Effector memory CD4-positive, alpha-beta T cell (primary cell): ENCODE results near the gene HGFAC.

Experiments
- DNase-seq, 3 donors: peaks; one replicate each; pipeline ENCODE4 v3.0.0-alpha.2; 2020
- H3K27ac ChIP-seq: 2 replicates; pipeline ENCODE4 v1.7.0; 2013; ENCODE audit warnings: mild to moderate bottlenecking, low read length, moderate library complexity; ENCODE audit not compliant: insufficient read depth, poor library complexity, severe bottlenecking
- H3K27me3 ChIP-seq: replicated peaks from 2 replicates; pipeline ENCODE4 v1.7.0; 2013; ENCODE audit warnings: mild to moderate bottlenecking, low read length; ENCODE audit not compliant: insufficient read depth, control insufficient read depth, poor library complexity, severe bottlenecking
- H3K36me3 ChIP-seq: 2 replicates; pipeline ENCODE4 v1.7.0; 2013; ENCODE audit warnings: mild to moderate bottlenecking, low read length, moderate library complexity; ENCODE audit not compliant: control insufficient read depth, insufficient read depth
- H3K4me1 ChIP-seq: 2 replicates; pipeline ENCODE4 v1.7.0; 2013; ENCODE audit warnings: low read length, mild to moderate bottlenecking; ENCODE audit not compliant: control insufficient read depth, insufficient read depth, poor library complexity, severe bottlenecking
- H3K4me3 ChIP-seq: 2 replicates; pipeline ENCODE4 v1.7.0; 2013; ENCODE audit warnings: low read length, low read depth, mild to moderate bottlenecking; ENCODE audit not compliant: insufficient read depth, poor library complexity, severe bottlenecking
- H3K9me3 ChIP-seq: 2 replicates; pipeline ENCODE4 v1.7.0; 2013; ENCODE audit warnings: mild to moderate bottlenecking, low read length, moderate library complexity; ENCODE audit not compliant: control insufficient read depth

The HGFAC gene

DNA sequence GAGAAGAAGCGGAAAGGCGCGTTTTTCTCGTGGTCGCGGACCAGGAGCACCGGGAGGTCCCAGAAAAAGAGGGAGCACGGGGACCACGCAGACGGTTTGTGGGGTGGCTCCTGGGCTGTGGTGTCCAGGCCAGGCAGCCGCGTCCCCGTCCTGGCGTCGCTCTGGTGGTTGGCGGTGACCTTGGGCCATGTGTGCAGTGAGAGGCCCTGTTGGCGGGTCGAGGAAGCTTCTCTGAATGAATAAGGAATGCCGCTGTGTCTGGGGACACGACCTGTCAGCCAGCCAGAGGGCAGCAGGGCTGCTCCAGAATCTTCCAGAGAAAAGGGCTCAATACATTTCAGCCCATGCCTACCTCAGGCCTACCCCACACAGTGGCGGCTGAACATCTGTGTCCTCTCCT, 24.3 kb upstream of the HGFAC start:
- Histone ChIP-seq H3K27ac (no peak overlapping the region), H3K9me3 (no peaks in the 10 kb centered on the region), H3K27me3 (no peaks in the 10 kb centered on the region), H3K4me3 (no peak overlapping the region), H3K36me3 (no peaks in the 10 kb centered on the region), H3K4me1 (no peaks in the 10 kb centered on the region)
- DNase-seq: no peak

DNA sequence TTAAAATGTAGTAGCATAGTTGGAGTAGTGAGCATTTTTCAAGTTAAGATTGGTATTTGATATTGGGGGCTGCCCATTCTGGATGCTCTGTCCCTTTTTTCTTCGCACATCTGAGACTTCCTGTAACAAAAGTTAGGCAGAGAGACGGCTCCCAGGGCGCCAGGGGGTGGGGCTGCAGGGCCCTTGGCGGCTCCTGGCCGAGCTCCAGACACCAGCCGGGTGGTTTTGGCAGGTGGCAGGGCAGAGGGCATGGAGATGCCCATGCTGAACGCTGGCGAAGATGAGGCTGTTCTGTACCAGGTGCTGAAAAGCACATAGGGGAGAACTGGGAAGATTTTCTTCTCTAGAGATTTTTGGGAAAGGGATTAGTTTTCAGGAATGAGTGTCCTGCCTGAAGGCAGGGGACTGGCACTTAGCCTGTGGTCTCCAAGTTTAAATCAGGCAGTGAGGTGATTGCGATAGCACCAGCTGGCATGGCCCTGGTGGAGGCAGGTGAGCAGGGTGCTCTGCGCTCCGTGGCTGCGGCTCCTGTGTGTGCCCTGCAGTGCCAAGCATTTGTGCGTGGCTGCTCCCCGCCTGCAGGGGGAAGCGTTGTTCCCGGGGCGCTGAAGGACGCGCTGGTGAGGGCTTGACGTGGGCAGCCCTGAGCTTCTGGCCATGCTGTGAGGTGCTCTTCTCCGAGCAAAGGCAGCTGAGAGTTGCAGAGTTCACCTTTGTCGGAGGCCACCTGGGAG, 23.6 kb upstream of the HGFAC start:
- no peak overlapping the region for H3K4me3 ChIP-seq
- H3K36me3 ChIP-seq: no peaks in the 10 kb centered on the region
- no peak for DNase-seq
- no peak overlapping the region for H3K27ac ChIP-seq
- no peaks in the 10 kb centered on the region for H3K4me1 ChIP-seq
- no peaks in the 10 kb centered on the region for H3K27me3 ChIP-seq
- H3K9me3 ChIP-seq: no peaks in the 10 kb centered on the region

DNA sequence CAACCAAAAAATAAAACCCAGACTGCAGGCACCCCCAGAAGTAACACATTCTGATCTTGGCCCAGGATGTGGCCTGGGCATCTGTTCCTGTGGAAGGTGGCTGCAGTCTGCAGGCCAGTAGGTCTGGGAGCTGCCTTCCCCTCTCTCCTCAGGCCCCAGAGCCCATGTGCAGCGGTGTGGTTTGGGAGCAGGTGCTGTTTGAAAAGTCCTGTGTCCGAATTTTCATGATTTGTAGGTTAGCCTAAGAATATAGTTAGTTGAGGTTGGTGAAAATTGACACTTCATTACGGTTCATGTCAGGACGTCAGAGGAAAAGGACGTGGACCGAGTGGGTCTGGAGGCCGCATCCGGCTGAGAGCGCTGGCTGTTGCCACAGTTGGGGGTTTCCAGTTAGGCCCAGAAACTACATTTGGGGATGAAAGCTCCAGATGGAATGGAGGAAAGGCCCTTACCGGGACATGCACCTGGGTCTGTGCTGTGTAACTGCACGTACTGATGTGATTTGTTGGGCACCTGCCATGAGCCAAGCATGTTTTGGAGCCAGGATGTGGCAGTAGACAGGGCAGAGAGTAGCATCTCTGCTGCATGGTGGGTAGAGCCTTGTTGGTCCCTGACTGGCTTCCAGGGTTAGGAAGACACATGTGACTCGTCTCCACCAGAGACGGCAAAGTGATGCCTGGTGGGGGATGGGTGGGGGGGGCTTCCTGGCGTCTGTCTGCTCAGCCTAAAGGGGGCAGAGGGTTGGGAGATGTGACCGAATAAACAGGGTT, 21.7 kb upstream of the HGFAC start:
- no peaks in the 10 kb centered on the region for H3K27me3 ChIP-seq
- H3K27ac ChIP-seq: no peak overlapping the region
- DNase-seq: no peak
- H3K9me3 ChIP-seq: no peaks in the 10 kb centered on the region
- no peaks in the 10 kb centered on the region for H3K4me1 ChIP-seq
- no peaks in the 10 kb centered on the region for H3K36me3 ChIP-seq
- no peak overlapping the region for H3K4me3 ChIP-seq

DNA sequence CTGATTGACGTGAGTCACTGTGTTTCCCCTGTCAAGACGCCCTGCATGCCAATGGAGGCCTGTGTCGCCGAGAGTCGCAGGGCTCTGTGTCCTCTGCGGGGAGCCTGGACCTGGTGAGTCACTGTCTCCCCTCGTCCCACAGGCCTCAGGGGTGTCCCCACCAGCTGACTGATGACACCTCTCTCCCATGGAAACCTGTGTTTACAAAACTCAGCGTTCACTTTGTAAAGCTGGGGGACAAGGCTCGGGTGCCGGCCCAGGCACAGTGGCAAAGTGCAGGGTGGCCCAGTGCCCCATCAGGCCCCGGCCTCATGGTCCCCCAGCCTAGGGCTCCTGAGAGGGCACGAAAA, 21.2 kb upstream of the HGFAC start:
- no peak overlapping the region for H3K4me3 ChIP-seq
- DNase-seq: no peak
- no peaks in the 10 kb centered on the region for H3K9me3 ChIP-seq
- no peaks in the 10 kb centered on the region for H3K27me3 ChIP-seq
- H3K4me1 ChIP-seq: no peaks in the 10 kb centered on the region
- no peak overlapping the region for H3K27ac ChIP-seq
- H3K36me3 ChIP-seq: no peaks in the 10 kb centered on the region

DNA sequence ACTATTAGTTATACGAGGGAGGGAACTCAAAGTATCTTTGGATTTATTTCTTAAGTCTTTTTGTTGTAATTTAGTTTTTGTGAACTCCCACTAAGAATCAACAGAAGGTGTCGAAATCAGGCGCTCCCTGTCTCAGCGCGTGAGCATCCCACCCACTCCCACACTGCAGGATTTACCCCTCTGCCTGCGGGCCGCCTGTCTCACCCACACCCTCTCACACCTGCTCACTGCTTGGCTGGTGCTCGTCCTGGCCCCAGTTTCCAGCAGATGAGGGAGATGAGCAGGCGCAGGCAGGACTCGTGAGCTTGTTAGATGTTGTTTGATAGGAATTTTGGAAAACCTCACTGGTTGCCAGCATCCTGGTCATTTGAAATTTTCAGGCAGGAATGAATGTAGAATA, 20.8 kb upstream of the HGFAC start:
- Histone ChIP-seq H3K9me3 (no peaks in the 10 kb centered on the region), H3K27ac (no peak overlapping the region), H3K27me3 (no peaks in the 10 kb centered on the region), H3K4me3 (no peak overlapping the region), H3K4me1 (no peaks in the 10 kb centered on the region), H3K36me3 (no peaks in the 10 kb centered on the region)
- no peak for DNase-seq

DNA sequence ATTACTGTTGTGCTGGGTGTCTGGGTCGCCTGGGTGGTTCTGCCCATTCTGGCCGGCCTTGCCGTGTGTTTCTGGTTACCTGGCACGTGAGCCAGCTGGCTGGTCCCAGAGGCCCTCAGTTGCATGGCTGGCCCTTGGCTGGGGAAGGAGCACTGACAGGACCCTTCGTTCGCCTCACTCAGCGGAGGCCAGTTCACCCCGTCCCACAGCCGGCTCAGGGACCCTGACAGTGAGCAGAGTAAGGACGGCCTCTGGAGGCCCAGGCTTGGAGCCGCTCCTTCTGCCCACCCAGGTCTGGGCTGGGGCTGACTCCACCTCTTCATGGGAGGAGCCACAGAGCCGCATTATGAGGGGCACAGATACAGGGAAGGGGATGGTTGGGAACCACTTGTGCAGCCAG, 20.3 kb upstream of the HGFAC start:
- no peak for DNase-seq

DNA sequence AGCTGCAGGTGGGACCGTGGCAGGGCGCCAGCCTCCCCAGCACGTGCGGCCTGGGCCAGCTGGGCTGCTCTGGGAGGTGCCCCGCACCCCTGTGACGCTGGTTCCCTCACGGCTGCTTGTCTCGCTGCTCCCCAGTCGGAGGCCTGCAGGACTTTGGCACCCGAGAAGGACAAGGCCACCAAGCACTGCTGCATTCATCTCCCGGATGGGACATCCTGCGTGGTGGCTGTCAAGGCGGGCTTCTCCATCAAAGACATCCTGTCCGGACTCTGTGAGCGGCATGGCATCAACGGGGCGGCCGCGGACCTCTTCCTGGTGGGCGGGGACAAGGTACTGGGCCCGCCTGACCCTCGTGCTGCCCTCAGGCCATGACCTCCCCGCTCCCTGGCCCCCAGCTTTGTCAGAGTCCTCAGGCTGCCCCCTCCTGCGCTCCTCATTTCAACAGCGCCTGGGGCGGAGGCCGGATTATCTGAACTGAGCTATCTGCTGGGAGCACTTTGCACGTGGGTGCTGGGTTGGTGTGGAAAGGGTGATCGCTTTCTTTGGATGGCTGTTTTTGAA, 19.4 kb upstream of the HGFAC start:
- Histone ChIP-seq H3K4me3 (no peak overlapping the region), H3K9me3 (no peaks in the 10 kb centered on the region), H3K4me1 (no peaks in the 10 kb centered on the region), H3K27me3 (no peaks in the 10 kb centered on the region), H3K27ac (no peak overlapping the region), H3K36me3 (no peaks in the 10 kb centered on the region)
- no peak for DNase-seq

More for the DNA sequence above, 20.3 kb upstream of the HGFAC start:
- Histone ChIP-seq H3K36me3 (no peaks in the 10 kb centered on the region), H3K27me3 (no peaks in the 10 kb centered on the region), H3K9me3 (no peaks in the 10 kb centered on the region), H3K4me1 (no peaks in the 10 kb centered on the region), H3K27ac (no peak overlapping the region), H3K4me3 (no peak overlapping the region)

DNA sequence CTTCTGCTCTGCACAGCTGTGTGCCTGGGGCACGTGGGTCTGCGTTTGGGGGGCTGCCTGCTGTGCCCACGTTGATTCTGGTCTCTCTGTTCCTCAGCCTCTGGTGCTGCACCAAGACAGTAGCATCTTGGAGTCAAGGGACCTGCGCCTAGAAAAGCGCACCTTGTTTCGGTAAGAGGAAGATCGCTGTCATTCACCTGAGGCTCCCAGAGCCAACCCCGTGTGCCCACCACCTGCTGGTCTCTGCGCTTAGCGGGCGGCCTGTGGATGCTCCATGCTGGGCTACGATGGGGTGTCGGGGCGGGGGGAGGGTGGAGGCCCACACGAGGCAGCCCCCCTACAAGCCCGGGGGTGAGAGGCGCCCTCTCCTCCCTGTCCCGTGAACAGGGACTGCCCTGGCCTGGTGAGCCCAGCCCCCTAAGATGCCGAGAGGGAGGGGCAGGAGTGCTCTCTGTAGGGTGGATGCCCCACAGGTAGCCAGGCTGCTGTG, 18.9 kb upstream of the HGFAC start:
- Histone ChIP-seq H3K27ac (no peak overlapping the region), H3K36me3 (no peaks in the 10 kb centered on the region), H3K27me3 (no peaks in the 10 kb centered on the region), H3K9me3 (no peaks in the 10 kb centered on the region), H3K4me3 (no peak overlapping the region), H3K4me1 (no peaks in the 10 kb centered on the region)
- no peak for DNase-seq

DNA sequence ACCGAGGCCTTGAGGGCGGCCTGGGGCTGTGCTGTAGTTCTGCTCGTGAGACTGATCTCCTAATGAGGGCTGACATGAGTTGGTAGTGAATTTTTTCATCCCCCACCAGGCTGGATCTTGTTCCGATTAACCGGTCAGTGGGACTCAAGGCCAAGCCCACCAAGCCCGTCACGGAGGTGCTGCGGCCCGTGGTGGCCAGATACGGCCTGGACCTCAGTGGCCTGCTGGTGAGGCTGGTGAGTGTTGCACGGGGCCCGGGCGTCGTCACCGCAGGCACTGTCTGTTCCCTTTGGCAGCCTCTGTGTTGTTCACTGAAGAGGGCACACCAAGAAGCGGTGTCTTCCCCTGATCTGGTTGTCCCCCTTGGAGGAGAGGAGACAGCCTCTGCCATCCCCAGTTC, 18.4 kb upstream of the HGFAC start:
- no peak for DNase-seq
- Histone ChIP-seq H3K27ac (no peak overlapping the region), H3K36me3 (no peaks in the 10 kb centered on the region), H3K9me3 (no peaks in the 10 kb centered on the region), H3K27me3 (no peaks in the 10 kb centered on the region), H3K4me1 (no peaks in the 10 kb centered on the region), H3K4me3 (no peak overlapping the region)

DNA sequence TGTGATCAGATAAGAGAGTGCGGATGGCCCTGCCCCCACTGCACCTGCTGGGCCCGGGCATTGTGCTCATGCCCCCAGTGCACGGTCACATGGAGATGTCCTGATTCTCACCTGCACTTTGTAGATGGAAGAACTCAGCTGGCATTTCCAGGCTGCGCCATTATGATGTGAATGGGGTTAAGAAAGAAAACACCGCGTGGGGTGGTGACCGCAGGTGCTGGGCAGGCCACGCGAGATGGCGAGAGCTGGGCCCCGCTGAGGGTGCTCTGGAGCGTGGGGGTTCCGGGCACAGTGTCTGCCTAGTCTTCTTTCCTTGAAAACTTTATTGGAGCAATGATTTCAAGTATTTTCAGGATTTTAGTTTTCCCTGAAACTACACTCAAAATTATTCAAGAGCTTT, 17.8 kb upstream of the HGFAC start:
- Histone ChIP-seq H3K27me3 (no peaks in the 10 kb centered on the region), H3K27ac (no peak overlapping the region), H3K4me1 (no peaks in the 10 kb centered on the region), H3K4me3 (no peak overlapping the region), H3K9me3 (no peaks in the 10 kb centered on the region), H3K36me3 (no peaks in the 10 kb centered on the region)
- DNase-seq: no peak
